Panc1 (cell line): ENCODE measurements around the gene DPYSL3. TPM values are rescaled to one million over a fixed set of nuclear protein-coding genes. Genes with fewer than 3 reads are reported as not detected.

Experiments used
- ATAC-seq: fragments of 200-7000 bp; cut with Tn5 transposase; 2 replicates; pipeline ENCODE4 v1.9.1; 2020; ENCODE audit warnings: mild to moderate bottlenecking, moderate library complexity
- BruUV-seq: library from RNA; stranded (reverse); fragments of 400-500 nt; replicated peaks from 2 replicates; lab custom pipeline; 2021; lab: Mats Ljungman, UMichigan
- CTCF ChIA-PET: fragments of 300-600 bp; sonication (Branson Sonifier 250); formaldehyde crosslinking; loops from one replicate; lab custom pipeline; 2022; ENCODE audit warnings: antibody characterized with exemption; lab: Charles Lee
- POLR2A ChIA-PET: fragments of 300-600 bp; sonication (Branson Sonifier 250); formaldehyde crosslinking; loops from one replicate; lab custom pipeline; 2022; ENCODE audit warnings: antibody characterized with exemption; lab: Charles Lee
- DNase-seq: peaks from one replicate; pipeline ENCODE4 v3.0.0-alpha.2; 2010; ENCODE audit warnings: low read depth, low spot score
- H3K27ac ChIP-seq: 2 replicates; pipeline ENCODE4 v1.5.1; 2011; ENCODE audit warnings: mild to moderate bottlenecking, low read length, inconsistent platforms
- H3K27me3 ChIP-seq: fragments of 200-500 bp; sonication (Bioruptor generic); 2 replicates; pipeline ENCODE4 v1.6.0; 2014; ENCODE audit warnings: low read length, inconsistent platforms; ENCODE audit not compliant: control insufficient read depth, insufficient read depth
- H3K36me3 ChIP-seq: fragments of 200-500 bp; sonication (Bioruptor generic); 2 replicates; pipeline ENCODE4 v1.5.1; 2014; ENCODE audit warnings: inconsistent platforms, mild to moderate bottlenecking, low read length, moderate library complexity; ENCODE audit not compliant: control insufficient read depth, insufficient read depth
- H3K4me1 ChIP-seq: 2 replicates; pipeline ENCODE4 v1.5.1; 2011; ENCODE audit warnings: inconsistent platforms, mild to moderate bottlenecking, low read length, moderate library complexity; ENCODE audit not compliant: control insufficient read depth, insufficient read depth
- H3K4me3 ChIP-seq, 2 experiments: 2 replicates each; pipeline ENCODE4 v1.5.1; 2011 to 2012; ENCODE audit warnings: low read depth in 2 of 2, low read length in 2 of 2, mild to moderate bottlenecking in 2 of 2, inconsistent platforms in 1 of 2, moderate library complexity in 1 of 2
- H3K9me3 ChIP-seq: fragments of 200-500 bp; sonication (Bioruptor generic); 2 replicates; pipeline ENCODE4 v1.5.1; 2014; ENCODE audit warnings: low read depth, mild to moderate bottlenecking, inconsistent platforms, low read length, moderate library complexity; ENCODE audit not compliant: control insufficient read depth, insufficient read depth
- POLR2AphosphoS5 ChIP-seq: IDR thresholded peaks from 2 replicates; pipeline ENCODE4 v1.6.1; 2012; ENCODE audit warnings: mild to moderate bottlenecking, low read depth, low read length, moderate library complexity
- REST ChIP-seq, 2 experiments: IDR thresholded peaks; 2 replicates each; pipeline ENCODE4 v1.6.1; 2011 to 2012; ENCODE audit warnings: low read depth in 2 of 2, control low read depth in 1 of 2, low read length in 1 of 2, mild to moderate bottlenecking in 1 of 2, moderate library complexity in 1 of 2; ENCODE audit not compliant: insufficient read depth in 1 of 2
- SIN3A ChIP-seq: IDR thresholded peaks from 2 replicates; pipeline ENCODE4 v1.6.1; 2012; ENCODE audit warnings: low read depth, mild to moderate bottlenecking, low read length, moderate library complexity, borderline replicate concordance; ENCODE audit not compliant: insufficient read depth
- TCF7L2 ChIP-seq: IDR thresholded peaks from 2 replicates; pipeline ENCODE4 v1.6.1; 2011; ENCODE audit warnings: mild to moderate bottlenecking, low read depth, low read length, inconsistent platforms
- in situ Hi-C: cut with HindIII; loops from 2 replicates; pipeline ENCODE4 v1.10.0; 2016; ENCODE audit warnings: low sequenced_read_pairs, low pct_unique_long_range_greater_than_20kb
- intact Hi-C: fragments of 100-400 bp; cut with micrococcal nuclease; formaldehyde crosslinking; loops from one replicate; pipeline ENCODE4 v1.10.0; 2022; ENCODE audit not compliant: unreplicated experiment
- total RNA-seq: library from RNA; stranded (reverse); gene quantifications from one replicate; pipeline ENCODE4 v1.2.1, GENCODE V29; 2021; ENCODE audit not compliant: unreplicated experiment
- TF ChIP-seq, protein P1 (sequence below): fragments of 450-650 bp; IDR thresholded peaks from 2 replicates; pipeline ENCODE4 v1.5.1; 2017; ENCODE audit warnings: mild to moderate bottlenecking

The DPYSL3 gene
- total RNA-seq, 1 experiment from 2014 or later, result 1.1 TPM

DNA sequence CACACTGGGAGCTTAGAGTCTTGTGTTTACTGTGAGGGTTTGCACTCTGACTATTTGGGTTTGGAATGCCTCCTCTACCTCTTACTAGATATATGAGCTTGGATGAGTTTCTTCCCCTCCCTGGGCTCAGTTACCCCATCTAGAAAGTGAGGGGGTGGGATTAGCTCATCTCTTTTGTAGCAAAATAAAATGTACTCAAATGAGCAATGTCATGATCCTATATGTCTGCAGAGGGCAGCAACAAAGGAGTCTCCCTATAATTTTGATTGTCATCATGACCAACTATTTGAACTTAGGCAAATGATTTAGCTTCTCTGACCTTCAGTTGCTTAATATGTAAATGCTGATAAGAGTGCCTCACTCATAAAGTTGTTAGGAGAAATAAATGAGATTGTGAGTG lies 109.0 kb downstream of the DPYSL3 start:
- Histone ChIP-seq H3K27me3 (no peaks in the 10 kb centered on the region), H3K4me3 (no peak overlapping the region), H3K4me1 (no peaks in the 10 kb centered on the region), H3K36me3 (no peaks in the 10 kb centered on the region), H3K27ac (no peak overlapping the region), H3K9me3 (no peaks in the 10 kb centered on the region)
- BruUV-seq, result no TSS peak
- CTCF ChIA-PET, result no interaction called here
- POLR2A ChIA-PET, result no interaction called here
- TF ChIP-seq, protein P1, sequence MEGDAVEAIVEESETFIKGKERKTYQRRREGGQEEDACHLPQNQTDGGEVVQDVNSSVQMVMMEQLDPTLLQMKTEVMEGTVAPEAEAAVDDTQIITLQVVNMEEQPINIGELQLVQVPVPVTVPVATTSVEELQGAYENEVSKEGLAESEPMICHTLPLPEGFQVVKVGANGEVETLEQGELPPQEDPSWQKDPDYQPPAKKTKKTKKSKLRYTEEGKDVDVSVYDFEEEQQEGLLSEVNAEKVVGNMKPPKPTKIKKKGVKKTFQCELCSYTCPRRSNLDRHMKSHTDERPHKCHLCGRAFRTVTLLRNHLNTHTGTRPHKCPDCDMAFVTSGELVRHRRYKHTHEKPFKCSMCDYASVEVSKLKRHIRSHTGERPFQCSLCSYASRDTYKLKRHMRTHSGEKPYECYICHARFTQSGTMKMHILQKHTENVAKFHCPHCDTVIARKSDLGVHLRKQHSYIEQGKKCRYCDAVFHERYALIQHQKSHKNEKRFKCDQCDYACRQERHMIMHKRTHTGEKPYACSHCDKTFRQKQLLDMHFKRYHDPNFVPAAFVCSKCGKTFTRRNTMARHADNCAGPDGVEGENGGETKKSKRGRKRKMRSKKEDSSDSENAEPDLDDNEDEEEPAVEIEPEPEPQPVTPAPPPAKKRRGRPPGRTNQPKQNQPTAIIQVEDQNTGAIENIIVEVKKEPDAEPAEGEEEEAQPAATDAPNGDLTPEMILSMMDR, result no peak
- TF ChIP-seq REST (IDR thresholded peaks at IDR 0.05; ENCODE audit: insufficient read depth in 1 of 2, low read depth in 2 of 2, low read length in 1 of 2), result no peak
- TF ChIP-seq TCF7L2, result no peak
- TF ChIP-seq POLR2AphosphoS5, result no peak
- no peak for TF ChIP-seq SIN3A
- no peak for ATAC-seq
- intact Hi-C loops (no loop called here), in situ Hi-C loops (no loop called here)
- no peak for DNase-seq

DNA sequence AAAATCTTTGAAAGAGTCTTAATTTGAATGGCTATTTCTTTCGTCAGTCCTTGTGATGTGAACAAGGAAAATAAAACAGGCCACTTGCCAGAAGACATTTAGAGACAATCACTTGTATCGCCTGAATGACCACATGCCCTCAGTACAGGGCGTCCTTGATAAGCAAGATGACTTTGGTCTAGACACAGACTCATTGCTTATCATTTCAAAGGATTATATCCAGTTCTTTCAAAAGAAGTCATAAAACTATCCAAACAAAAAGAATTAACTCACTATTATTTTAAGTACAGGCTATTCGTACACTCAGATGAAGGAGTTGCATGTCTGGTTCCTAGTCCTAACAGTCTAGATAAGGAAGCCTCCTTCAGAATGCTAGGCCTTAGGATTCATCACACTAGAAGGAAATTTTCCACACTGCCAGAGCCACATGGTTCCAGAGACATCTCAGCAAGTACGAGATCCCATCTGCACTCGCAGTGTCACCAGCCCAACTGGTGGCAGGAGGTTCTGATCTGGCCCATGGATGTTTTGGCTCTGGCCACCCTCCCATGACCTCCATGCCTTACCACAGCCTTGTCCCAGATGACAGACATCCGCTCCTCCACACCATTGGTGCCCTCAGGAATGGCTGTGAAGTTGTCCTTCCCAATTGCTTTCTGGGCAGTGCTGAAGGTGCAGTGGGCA lies 109.6 kb downstream of the DPYSL3 start:
- BruUV-seq, result no TSS peak
- ChIA-PET CTCF (no interaction called here), POLR2A (no interaction called here)
- ATAC-seq, result no peak
- Histone ChIP-seq H3K4me3 (no peak overlapping the region), H3K4me1 (no peaks in the 10 kb centered on the region), H3K27ac (no peak overlapping the region), H3K36me3 (no peaks in the 10 kb centered on the region), H3K9me3 (no peaks in the 10 kb centered on the region), H3K27me3 (no peaks in the 10 kb centered on the region)
- in situ Hi-C loops (no loop called here), intact Hi-C loops (no loop called here)
- no peak for DNase-seq
- TF ChIP-seq POLR2AphosphoS5, result no peak
- TF ChIP-seq, protein P1, result no peak
- TF ChIP-seq REST (IDR thresholded peaks at IDR 0.05; ENCODE audit: insufficient read depth in 1 of 2, low read depth in 2 of 2, low read length in 1 of 2), result no peak
- no peak for TF ChIP-seq SIN3A
- no peak for TF ChIP-seq TCF7L2
